Transverse colon (tissue), 4 donors: ENCODE results near the gene SEC14L2. TPM values are rescaled to one million over a fixed set of nuclear protein-coding genes. Genes with fewer than 3 reads are reported as not detected.

ENCODE experiments used
- DNase-seq: peaks from one replicate; pipeline ENCODE4 v3.0.0-alpha.2; 2019
- H3K27ac ChIP-seq, 4 donors: fragments of 200-600 bp; sonication (generic); 2 replicates each; pipeline ENCODE4 v1.5.1; 2016 to 2018; ENCODE audit warnings: inconsistent platforms in 4 of 4
- H3K27me3 ChIP-seq: fragments of 200-600 bp; sonication (generic); 2 replicates; pipeline ENCODE4 v1.5.1; 2017; ENCODE audit warnings: inconsistent platforms
- H3K36me3 ChIP-seq, 4 donors: fragments of 200-600 bp; sonication (generic); 2 replicates each; pipeline ENCODE4 v1.5.1; 2017 to 2019; ENCODE audit warnings: inconsistent platforms in 4 of 4
- H3K4me1 ChIP-seq, 4 donors: fragments of 200-600 bp; sonication (generic); 2 replicates each; pipeline ENCODE4 v1.5.1; 2017 to 2020; ENCODE audit warnings: inconsistent platforms in 4 of 4
- H3K4me3 ChIP-seq, 4 donors: fragments of 200-600 bp; sonication (generic); 1 replicate in 1 of 4; 2 replicates in 3 of 4; pipeline versions ENCODE4 v1.5.1 to v1.6.1; 2017 to 2019; ENCODE audit warnings: inconsistent platforms in 4 of 4
- H3K9me3 ChIP-seq, 2 donors: fragments of 200-600 bp; sonication (generic); 2 replicates each; pipeline ENCODE4 v1.5.1; 2017 to 2019; ENCODE audit warnings: inconsistent platforms in 2 of 2
- EP300 ChIP-seq: sonication (generic); formaldehyde crosslinking; IDR thresholded peaks from one replicate; pipeline ENCODE4 v1.6.1; 2017; ENCODE audit warnings: antibody characterized with exemption, low read depth
- POLR2A ChIP-seq: fragments of 450-650 bp; IDR thresholded peaks from one replicate; pipeline ENCODE4 v1.6.1; 2016; ENCODE audit warnings: antibody characterized with exemption, mild to moderate bottlenecking, moderate library complexity
- POLR2AphosphoS5 ChIP-seq, 3 donors: sonication (generic); formaldehyde crosslinking; IDR thresholded peaks; one replicate each; pipeline ENCODE4 v1.6.1; 2016; ENCODE audit warnings: antibody characterized with exemption in 3 of 3
- WGBS, 2 donors: methylation state at CpG; one replicate each; pipeline ENCODE4 v1.1.5; 2018; ENCODE audit warnings: low coverage in 1 of 2; 5-methylcytosine and 5-hydroxymethylcytosine counted together
- in situ Hi-C, 4 donors: fragments of 200-750 bp; cut with MboI; loops; one replicate each; pipeline versions ENCODE4 v1.15.0 to v1.15.1; 2017; ENCODE audit warnings: low sequenced_read_pairs in 3 of 4, low pct_ligation_motif_present in 1 of 4, low pct_unique_long_range_greater_than_20kb in 1 of 4
- intact Hi-C: fragments of 100-400 bp; cut with DNase I; formaldehyde crosslinking; loops from one replicate; pipeline ENCODE4 v1.15.1; 2023; ENCODE audit warnings: low total_unique reads
- total RNA-seq, 4 donors: library from RNA; depleted of rRNA; stranded (reverse); fragments of >200 nt; gene quantifications; one replicate each; pipeline ENCODE4 v1.1.0, GENCODE V29; 2016
- TF ChIP-seq, protein P1 (sequence below), 5 experiments: fragments of 200-600 bp in 3 of 5; fragments of 450-650 bp in 2 of 5; sonication (generic) in 3 of 5; IDR thresholded peaks; 1 replicate in 2 of 5; 2 replicates in 3 of 5; pipeline ENCODE4 v1.5.1; 2016 to 2017; ENCODE audit warnings: antibody characterized with exemption in 5 of 5, inconsistent platforms in 3 of 5, mild to moderate bottlenecking in 2 of 5, moderate library complexity in 1 of 5

Gene SEC14L2
- total RNA-seq: 1 to 10 TPM in 3 of 4 donors, not detected in 1; 2.2 to 5.5 (median 4.5) TPM

DNA sequence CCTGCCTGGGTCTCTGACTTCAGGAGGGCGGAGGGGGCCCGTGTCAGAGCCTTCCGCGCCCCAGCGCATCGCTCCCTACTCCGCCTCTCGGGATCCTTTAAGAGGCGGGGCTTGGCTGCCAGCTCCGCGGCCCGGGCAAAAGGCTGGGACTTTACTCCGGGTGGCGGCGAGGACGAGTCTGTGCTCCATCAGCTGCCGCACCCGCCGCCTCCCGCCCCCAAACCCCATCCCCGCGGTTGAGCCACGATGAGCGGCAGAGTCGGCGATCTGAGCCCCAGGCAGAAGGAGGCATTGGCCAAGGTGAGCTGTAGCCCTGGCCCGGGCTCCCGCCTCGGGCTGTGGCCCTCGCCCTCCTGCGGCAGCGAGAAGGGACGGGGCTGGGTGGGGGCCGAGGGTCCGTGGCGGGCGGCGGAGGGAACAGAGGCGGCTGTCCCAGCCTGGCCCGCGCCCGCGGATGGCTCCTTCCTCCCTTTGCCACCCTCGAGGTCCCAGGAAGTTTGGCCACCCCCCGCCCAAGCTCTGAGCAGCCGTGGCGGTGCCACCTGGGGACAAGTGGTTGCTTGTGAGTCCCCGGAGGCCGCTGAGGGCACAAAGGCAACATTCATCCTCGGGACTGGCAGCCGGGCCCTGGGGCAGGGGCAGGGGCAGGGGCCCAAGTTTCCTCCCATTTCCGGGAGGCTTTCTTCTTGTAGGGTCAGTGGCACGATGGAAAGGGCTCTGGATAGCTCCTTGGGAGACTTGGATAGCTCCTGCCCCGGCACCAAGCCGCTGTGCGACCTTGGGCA, at the start of gene SEC14L2:
Gene SEC14L2 (plus strand): TSS at position 148 of the 785 bp plus-strand sequence. CDS start 99 bp downstream, at position 247.
- DNase-seq: peak; percentile 78
- 9% methylated on average over 5 of the region's 56 CpGs; no CpG with 5 or more reads in 1 of the 2 donors for WGBS, 2 donors
- Histone ChIP-seq H3K27me3 (peaks cover 16% of the 10 kb centered on the region), H3K27ac (peak within 1 kb of the TSS; percentile 35 to 57 (median 38)), H3K36me3 (no peaks in the 10 kb centered on the region), H3K4me1 (peaks cover 3 to 24% (median 17%) of the 10 kb centered on the region in 4 donors), H3K9me3 (no peaks in the 10 kb centered on the region), H3K4me3 (peak within 1 kb of the TSS; percentile 45 to 61 (median 50))
- TF ChIP-seq POLR2A (peak; percentile 16), EP300 (no peak), POLR2AphosphoS5 (IDR thresholded peaks at IDR 0.05) (peak in 2 of 3 donors; percentile 26 to 51)
- TF ChIP-seq, protein P1, sequence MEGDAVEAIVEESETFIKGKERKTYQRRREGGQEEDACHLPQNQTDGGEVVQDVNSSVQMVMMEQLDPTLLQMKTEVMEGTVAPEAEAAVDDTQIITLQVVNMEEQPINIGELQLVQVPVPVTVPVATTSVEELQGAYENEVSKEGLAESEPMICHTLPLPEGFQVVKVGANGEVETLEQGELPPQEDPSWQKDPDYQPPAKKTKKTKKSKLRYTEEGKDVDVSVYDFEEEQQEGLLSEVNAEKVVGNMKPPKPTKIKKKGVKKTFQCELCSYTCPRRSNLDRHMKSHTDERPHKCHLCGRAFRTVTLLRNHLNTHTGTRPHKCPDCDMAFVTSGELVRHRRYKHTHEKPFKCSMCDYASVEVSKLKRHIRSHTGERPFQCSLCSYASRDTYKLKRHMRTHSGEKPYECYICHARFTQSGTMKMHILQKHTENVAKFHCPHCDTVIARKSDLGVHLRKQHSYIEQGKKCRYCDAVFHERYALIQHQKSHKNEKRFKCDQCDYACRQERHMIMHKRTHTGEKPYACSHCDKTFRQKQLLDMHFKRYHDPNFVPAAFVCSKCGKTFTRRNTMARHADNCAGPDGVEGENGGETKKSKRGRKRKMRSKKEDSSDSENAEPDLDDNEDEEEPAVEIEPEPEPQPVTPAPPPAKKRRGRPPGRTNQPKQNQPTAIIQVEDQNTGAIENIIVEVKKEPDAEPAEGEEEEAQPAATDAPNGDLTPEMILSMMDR (IDR thresholded peaks at IDR 0.05): no peak
- intact Hi-C loops (no loop called here), in situ Hi-C loops (loop anchor here (10.0 to 25.0 kb wide), 4 partner anchors 90 to 285 kb away; partner anchors contain the start of genes CASTOR1 (in 1 of the 4) and OSM (in 1 of the 4))

DNA sequence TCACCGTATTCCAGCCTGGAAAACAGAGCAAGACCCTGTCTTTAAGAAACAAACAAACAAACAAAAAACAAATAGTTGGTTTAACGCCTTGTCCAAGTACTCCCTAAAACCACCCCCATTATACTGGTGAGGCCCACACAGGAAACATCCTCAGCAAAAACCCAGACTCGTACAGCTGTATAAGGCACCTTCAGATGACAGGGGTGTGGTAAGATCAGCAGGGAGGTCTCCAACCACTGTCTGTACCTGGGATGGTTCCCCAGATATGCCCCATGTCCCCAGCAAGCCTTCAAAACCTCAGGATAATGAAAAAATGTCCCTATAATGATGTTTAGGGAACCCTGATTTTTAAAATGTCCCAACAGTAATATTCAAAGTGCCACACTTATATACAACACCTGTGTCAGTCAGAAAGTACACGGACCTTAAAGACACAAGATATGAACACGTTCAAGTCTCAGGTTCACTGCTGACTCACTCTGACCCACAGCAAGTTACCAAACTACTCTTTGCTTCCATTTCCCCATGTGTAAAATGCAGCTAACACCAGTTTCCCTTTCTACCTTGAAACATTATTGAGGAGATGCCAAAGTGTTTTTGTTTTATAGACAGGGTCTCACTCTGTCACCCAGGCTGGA, 49.4 kb upstream of the SEC14L2 start:
- WGBS, 2 donors: 64 to 79% methylated on average over 3 to 5 of the region's 5 CpGs
- Histone ChIP-seq H3K36me3 (peaks cover 0 to 75% (median 39%) of the 10 kb centered on the region in 4 donors), H3K4me1 (peaks cover 0 to 10% (median 2%) of the 10 kb centered on the region in 4 donors), H3K9me3 (no peaks in the 10 kb centered on the region), H3K27ac (no peak overlapping the region), H3K4me3 (no peak overlapping the region), H3K27me3 (no peaks in the 10 kb centered on the region)
- in situ Hi-C loops (no loop called here), intact Hi-C loops (no loop called here)
- TF ChIP-seq POLR2A (no peak), EP300 (no peak), POLR2AphosphoS5 (IDR thresholded peaks at IDR 0.05) (no peak)
- TF ChIP-seq, protein P1 (IDR thresholded peaks at IDR 0.05): no peak
- no peak for DNase-seq

DNA sequence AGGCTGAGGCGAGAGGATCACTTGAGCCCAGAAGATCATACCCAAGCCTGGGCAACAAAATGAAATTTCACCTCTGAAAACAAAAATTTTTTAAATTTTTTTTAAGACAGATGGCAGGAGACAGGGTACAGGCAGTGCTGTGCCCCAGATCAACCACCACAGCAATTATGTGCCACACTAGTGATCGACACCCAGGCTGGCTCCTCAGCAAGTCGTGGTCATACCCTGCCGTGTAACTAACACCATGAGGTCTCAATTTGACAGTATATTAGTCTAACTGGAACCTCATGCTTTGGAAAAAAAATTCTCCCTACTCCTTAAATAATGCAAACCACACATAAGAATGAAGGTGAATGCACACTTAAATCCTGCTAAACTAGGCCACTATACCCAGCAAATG, 48.4 kb upstream of the SEC14L2 start:
- no peaks in the 10 kb centered on the region for H3K9me3 ChIP-seq
- H3K4me1 ChIP-seq: peaks cover 0 to 10% (median 2%) of the 10 kb centered on the region in 4 donors
- no peak overlapping the region for H3K4me3 ChIP-seq
- DNase-seq: no peak
- TF ChIP-seq, protein P1 (IDR thresholded peaks at IDR 0.05): no peak
- TF ChIP-seq EP300: no peak
- no peak for TF ChIP-seq POLR2AphosphoS5 (IDR thresholded peaks at IDR 0.05)
- TF ChIP-seq POLR2A: no peak
- intact Hi-C loops: no loop called here
- H3K36me3 ChIP-seq: peaks cover 0 to 71% (median 37%) of the 10 kb centered on the region in 4 donors
- no peak overlapping the region for H3K27ac ChIP-seq
- in situ Hi-C loops: no loop called here
- no peaks in the 10 kb centered on the region for H3K27me3 ChIP-seq
- 92% methylated on average over 4 of the region's 4 CpGs; no CpG with 5 or more reads in 1 of the 2 donors for WGBS, 2 donors

DNA sequence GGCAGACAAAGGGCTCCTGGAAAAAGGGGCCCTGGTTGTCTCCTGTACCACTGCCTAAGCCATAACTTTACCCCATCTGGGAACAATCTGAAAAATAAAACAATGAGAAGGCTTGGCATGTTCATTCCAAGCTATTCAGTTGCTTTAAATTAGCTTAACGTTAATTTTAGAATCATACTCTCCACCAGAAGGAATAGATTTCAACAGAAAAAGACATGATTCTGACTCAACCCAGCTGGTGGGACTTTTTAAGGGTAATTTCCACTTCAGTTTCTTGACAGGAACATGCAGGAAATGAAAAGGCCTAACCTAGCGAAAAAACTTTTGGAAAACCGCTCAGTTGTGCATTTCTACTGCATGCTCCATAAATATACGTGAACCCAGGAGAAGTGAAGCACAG, 48.0 kb upstream of the SEC14L2 start:
- Histone ChIP-seq H3K27ac (no peak overlapping the region), H3K27me3 (no peaks in the 10 kb centered on the region), H3K9me3 (no peaks in the 10 kb centered on the region), H3K36me3 (peaks cover 0 to 67% (median 35%) of the 10 kb centered on the region in 4 donors), H3K4me3 (no peak overlapping the region), H3K4me1 (peaks cover 0 to 13% (median 2%) of the 10 kb centered on the region in 4 donors)
- no peak for DNase-seq
- in situ Hi-C loops: no loop called here
- intact Hi-C loops: no loop called here
- 75 to 85% methylated on average over 4 of the region's 4 CpGs for WGBS, 2 donors
- TF ChIP-seq, protein P1 (IDR thresholded peaks at IDR 0.05): no peak
- TF ChIP-seq POLR2AphosphoS5 (IDR thresholded peaks at IDR 0.05) (no peak), POLR2A (no peak), EP300 (no peak)
